HG03378 (cell line): ENCODE measurements around the gene PURA.

Experiments used
- ATAC-seq: cut with Tn5 transposase; IDR thresholded peaks from one replicate; pipeline ENCODE4 v1.9.1; 2021; ENCODE audit warnings: mild to moderate bottlenecking, moderate library complexity; ENCODE audit not compliant: unreplicated experiment

The PURA gene

DNA sequence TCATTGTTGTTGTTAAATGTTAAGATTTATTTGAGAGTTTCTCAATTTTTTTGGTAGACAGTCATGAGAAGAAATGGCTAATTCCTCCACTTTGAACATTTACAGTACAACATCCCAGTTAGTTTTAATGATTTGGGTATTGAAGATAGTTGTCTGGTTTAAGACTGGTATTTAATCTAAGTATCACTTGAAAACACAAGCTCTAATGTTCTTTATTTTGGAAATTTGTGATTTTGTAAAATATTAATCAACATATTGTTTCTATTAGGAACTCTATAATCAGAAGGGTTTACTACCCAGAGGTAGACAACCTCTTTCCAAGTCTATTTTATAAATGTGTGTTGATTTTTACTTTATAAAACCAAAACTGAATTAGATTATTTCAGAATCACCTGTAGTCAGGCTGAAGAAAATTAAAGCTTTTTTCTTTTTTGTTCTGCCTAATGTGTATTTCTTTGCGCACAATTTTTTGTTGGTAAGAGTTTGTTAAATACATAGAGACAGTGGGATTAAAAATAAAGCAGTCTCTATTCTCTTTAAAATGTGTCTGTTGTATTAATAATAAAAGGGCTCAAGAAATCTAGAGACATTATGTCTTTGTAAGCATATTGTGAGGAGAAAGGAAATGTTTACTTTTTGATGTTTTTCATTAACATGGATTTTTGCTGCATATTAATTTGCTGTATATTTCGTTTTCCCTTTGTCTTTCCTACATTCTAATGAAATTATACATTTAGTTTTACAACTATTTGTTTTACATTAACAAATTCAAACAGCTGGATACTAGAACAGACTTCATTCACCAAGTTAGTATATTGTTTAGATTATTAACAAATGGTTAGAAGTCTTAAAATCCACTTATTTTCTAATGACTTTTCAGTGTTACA is 3.9 kb upstream of the PURA start:
- ATAC-seq = no peak

DNA sequence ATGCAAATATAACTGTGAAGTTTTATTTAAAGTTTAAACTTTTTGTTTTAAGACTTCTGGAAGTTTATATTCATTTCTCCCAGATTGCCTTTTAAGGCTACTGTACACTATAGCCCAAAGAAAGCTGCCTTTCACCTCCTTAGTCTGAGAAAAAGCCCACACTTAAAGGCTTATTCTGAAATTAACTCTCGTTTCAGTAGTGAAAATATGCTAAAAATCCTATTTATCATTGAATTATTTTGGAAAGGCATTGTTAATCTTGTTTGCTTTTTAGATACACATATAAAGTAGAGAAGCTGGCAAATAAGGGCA is 3.3 kb upstream of the PURA start:
- ATAC-seq = no peak

DNA sequence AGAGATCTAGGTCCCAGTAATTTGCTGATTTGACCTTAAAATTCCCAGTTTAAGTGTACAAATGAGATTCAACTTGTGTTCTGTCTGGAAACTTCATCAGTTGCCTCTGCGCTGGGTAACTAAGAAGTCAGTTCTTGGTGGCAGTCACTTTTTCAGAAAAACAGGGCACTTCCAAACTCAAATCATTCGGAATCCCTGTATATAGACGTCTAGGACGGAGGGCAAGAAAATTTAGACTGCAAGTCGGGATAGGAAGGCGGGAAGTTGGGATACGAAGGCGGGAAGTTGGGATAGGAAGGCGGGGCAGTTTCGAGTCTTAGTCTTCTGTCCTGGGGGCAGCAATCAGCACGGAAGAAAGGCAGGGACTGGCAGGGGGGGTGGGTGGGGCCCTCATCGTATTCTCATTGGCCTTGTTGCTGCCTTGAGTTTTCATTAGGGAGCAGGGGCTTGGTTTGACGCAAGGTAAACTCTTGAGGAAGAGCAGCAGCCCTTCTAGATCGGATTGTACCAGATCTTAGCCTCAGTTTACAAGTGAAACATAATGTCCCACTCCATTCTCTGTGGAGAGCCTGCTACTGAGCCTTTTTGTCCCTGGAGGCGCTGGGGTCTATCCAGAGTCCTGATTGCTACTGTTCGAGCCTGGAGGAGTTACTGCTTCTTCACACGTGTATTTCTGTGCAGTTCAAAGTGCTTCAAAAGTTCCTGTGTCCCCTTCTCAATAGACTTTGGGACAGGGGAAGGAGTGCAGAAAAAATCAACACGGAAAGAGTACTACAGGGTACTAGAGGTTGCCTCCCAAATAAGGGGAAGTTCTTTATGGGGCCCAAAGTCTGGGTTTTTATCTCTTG is 2.7 kb upstream of the PURA start:
- ATAC-seq = no peak

DNA sequence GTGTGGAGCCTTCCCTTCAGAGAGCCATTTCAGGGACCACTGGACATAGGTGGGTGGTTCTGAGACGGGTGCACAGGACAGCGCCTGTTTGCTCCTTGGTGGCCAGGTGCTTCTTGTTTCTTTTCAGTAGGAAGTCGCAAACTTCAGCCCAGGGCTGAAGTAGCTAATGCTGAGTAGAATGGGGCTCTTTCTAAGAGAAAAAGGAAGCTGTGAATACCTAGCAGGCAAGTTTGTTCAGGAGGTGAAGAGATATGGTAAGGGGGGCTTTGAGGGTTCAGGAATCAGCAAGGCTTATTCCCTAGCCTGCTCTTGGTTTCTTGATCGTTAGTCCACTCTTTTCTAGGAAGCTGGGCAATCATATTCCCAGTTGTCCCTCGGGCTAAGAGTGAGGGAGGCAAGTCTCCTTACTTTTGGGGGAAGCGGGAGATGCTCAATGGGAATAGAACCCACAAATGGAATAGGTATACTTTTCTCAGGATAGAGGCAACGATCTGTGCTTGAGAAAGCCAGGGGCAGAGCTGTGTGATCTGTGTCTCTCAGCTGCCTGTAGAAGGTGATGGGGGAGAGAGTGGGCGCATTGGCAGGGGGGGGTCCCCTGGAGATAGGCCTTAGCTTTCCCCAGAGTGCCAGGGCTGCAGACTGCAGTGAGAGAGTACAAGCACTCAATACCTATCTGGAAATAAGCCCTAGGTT is 1.9 kb upstream of the PURA start:
- ATAC-seq = no peak

DNA sequence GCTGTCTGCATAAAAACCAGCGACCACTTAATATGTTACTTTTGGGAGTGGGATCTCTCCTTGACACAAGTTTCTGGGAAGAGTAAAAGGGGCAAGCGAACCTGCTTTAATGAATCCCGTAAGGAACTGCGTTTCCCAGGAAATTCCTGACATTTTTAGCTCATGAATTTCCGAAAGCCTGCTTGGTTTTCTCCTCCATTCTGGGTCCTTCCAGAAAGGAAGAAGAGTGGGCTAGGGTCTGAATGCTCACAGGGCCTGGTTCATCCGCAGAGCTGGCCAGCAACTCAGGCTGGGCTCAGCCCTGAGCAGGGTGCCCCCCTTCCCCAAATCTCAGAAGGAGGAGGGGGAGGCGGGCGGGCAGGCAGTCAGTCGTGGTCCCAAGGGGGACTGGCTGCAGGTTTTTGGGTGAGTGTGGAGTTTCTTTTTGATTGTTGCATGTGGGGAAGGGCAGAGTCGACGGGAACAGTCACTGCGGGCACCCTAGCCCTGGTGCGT is 1.2 kb upstream of the PURA start:
- ATAC-seq = no peak

DNA sequence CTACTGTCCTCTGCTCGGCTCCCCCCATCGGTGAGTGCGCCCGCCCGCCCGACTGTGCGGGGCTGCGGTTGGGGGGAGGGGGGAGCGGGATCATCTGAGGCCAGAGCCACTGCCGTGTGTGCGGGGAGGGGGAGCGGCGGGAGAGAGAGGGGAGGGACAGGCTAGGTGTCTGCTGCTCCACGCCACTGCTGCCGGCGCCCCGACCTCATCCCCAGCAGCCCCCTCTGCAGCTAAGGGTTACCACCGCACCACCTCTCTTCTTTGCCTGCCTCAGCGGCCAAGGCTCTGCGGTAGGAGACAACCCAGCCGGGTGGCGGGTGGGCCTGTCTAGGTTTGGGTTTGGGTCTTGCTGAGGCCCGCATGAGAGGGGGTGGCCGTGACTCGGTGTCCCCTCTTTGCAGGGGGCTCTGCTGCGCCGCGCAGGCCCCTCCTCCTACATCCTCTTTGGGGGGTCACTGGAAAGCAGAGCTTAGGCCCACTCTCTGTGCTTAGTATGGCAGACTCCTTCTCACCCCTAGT is 670 bp upstream of the PURA start:
- ATAC-seq = no peak

DNA sequence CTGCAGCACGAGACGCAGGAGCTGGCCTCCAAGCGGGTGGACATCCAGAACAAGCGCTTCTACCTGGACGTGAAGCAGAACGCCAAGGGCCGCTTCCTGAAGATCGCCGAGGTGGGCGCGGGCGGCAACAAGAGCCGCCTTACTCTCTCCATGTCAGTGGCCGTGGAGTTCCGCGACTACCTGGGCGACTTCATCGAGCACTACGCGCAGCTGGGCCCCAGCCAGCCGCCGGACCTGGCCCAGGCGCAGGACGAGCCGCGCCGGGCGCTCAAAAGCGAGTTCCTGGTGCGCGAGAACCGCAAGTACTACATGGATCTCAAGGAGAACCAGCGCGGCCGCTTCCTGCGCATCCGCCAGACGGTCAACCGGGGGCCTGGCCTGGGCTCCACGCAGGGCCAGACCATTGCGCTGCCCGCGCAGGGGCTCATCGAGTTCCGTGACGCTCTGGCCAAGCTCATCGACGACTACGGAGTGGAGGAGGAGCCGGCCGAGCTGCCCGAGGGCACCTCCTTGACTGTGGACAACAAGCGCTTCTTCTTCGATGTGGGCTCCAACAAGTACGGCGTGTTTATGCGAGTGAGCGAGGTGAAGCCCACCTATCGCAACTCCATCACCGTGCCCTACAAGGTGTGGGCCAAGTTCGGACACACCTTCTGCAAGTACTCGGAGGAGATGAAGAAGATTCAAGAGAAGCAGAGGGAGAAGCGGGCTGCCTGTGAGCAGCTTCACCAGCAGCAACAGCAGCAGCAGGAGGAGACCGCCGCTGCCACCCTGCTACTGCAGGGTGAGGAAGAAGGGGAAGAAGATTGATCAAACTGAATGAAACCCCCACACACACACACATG is 654 bp downstream of the PURA start:
- peak; percentile 35 for ATAC-seq

DNA sequence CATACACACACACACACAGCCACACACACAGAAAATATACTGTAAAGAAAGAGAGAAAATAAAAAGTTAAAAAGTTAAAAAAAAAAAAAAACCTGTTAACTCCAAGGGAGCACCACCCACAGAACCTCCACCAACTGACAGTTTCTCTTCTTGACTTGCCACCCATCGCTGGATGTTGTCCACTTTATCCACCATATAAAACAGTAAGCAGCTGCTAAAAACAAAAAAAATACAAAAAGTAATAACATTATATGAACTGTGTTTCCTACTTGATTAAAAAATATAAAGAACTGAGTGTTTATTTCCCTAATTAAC is 1.2 kb downstream of the PURA start:
- ATAC-seq = no peak

DNA sequence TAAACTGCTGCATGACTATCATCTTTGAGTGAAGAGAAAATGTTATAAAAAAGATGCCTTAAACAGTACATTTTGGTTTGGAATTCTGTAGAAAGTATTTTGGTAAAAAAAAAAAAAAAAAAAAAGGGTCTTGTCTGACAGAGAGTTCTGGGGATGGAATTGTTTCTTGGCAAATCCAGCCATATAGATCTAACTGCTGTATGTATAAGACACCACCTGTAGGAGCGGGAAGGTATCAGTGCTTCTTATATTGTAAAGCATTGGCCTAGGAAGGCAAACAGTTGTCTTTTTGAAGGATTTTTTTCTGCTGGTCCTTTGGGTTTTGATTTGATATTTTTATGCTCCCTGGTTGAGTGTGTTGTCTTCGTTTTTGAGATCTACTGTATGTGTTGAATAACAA is 2.8 kb downstream of the PURA start:
- ATAC-seq = no peak

DNA sequence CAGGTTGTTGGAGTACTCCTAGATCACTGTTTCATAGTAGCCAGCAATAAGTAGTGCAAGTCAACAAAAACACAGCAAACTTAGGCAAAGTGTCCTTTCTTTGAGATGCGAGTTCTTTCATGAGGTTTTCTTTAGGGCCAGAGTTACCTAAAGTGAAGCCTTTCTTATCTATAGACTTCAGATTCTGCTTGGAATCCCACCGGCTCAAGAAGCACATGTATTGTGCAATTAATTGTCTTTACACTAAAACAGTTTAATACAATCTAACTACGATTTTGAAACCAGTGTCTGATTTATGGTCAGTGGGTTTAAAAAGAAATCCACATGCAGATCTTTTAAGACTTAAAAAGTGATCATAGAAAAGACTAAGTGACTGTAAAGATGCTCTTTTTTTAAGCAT is 3.6 kb downstream of the PURA start:
- no peak for ATAC-seq

DNA sequence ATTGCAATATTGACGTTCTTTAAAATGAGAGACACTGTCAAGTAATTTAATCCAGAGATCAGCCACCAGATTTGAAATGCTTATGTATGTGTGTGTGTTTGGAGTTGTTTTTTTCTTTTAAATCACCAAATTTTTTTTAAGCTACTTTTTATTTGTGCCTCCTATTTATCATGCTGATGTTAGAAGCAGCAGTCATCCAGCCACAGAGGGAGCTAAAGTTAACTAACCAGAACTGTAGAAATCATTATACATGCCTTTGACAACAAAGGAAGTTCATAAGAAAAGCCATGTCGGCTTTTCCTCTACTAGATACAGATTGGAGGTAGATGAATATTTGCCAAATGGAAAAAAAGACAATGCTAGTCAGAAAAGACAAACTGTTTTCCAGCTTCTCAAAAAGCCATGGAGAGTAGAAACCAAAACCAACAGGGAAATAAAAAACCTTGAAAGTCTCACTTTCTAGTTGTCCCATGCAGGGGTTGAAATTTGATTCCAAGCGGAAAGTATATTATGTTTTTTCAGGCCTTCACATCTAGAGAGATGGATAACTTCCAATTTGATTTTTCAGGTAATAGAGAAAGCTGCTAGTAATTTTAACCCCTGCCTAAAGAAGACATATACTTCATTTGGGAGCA is 4.5 kb downstream of the PURA start:
- no peak for ATAC-seq

DNA sequence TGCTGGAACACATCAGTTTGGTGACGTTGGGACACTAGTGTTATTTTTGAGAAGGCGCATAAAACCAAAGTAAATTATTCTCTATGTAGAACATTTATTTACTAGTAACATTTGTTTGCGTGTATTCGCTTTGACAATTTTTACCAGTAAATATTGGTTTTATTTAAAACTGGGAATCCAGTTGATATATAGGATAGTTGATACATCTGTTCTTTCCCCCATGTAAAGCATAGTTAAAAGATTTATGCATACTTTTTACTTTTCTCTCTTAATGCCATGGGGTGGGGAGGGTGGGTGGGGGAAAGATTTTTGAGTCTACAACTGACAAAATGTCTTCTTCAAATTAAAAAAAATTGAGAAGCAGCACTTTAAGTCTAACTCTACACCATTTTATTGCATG is 11.7 kb downstream of the PURA start, which contains the start of gene IGIP:
Gene IGIP (plus strand): TSS at position 301 of the 400 bp plus-strand sequence. CDS start 2,540 bp downstream, outside the sequence.
- ATAC-seq = no peak

DNA sequence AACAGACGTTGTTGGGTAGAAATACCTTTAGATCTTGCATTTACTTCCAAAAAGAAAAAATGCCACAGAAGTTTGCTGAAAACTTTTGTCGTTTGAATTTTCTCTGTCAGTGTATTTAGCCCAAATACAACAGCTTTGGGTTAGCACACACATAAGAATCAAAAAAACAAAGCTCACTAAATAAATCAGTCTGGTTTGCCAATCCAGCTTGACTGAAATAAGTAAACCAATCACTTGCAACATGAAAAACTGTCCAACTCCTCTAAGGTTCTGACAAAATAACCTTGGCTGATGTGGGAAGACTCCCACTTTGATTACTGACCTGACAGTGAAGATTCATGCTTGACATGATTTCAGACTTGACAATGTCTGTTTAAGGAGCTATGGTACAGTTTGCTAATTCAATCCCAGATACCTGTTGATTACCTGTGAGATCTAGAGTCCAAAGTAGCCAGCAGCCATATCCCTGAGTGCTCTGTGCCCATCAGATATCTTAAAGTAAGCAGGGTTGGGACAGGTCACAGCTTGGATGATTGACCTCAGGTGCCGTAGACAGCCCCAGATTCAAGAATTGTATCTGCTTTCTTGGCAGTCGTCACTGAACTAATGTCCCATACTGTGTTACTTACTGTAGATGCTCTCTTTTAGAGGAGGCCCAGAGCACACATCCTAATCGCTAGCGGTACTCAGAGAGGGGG is 12.6 kb downstream of the PURA start:
- ATAC-seq = no peak

DNA sequence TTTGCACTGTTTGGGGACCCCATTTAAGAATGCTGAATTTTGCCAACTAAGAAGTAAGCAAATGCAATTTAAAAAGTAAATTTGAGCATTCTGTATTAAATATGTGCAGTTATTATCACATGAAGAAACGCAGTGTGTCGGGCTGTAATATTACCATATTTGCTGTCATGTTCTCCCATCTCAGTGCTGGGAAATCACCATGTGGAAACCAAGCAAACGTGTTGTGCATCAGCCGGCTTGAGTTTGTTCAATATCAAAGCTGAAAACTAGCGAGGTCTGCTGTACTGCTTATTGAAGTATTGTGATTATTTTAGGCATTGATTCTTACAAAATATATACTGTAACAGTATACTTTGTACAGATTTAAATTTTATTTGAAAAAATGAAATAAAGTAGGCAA is 14.5 kb downstream of the PURA start:
- ATAC-seq = no peak

DNA sequence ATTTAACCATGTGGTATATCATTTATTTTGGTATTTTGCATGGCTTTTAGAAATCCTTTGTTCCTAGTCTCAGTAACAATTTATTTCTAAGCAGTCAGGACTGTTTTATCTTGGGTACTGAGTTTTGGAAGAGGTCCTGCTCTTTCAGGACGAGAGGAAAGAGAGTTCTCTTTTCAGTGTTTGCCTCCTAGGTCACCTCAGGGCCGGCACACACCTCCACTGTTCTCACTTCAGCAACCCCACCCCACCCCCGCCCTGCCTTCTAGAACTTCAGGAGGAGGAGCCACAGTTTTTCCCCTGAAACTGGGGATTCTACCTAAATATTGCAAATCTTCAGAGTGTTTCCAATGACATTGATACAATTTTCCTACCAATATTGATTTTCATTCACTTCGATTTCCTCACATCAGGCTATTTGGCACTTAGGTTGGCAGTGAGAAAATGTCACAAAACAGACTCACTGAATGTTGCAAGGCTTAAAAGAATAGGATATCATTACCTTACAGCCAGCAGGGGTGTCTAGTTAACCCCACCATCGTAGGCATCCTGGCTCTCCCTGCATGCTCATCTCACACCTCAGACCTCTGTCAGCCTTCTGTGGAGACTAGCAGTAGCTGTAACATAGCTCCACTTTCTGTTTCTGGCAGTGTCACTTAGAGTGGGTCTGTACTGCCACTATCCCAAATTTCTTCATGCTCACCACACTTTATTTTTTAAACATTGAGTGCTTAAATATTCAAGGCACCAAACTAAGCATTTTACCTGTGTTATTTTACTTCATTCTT is 17.2 kb downstream of the PURA start:
- no peak for ATAC-seq

DNA sequence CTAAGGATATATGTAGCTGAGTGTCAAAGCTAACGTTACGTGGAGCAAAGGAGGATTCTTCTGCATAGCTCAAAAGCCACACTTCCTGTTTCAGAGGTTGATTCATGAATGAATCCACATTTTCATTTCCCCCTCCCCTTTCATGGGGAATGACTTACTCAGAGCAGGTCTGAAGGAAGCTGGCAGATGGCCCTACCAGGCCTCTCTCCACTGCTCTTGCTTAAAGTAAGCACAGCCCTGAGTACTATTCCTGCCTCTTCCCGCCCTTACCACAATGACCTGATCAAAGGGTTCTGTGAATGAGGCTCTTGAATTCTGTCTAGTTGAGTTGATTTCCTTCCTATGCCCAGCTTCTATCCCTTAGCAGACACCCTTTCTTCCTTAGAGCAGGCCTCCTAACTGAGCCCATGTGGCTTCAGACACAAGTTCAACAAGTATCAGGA is 18.1 kb downstream of the PURA start:
- no peak for ATAC-seq

DNA sequence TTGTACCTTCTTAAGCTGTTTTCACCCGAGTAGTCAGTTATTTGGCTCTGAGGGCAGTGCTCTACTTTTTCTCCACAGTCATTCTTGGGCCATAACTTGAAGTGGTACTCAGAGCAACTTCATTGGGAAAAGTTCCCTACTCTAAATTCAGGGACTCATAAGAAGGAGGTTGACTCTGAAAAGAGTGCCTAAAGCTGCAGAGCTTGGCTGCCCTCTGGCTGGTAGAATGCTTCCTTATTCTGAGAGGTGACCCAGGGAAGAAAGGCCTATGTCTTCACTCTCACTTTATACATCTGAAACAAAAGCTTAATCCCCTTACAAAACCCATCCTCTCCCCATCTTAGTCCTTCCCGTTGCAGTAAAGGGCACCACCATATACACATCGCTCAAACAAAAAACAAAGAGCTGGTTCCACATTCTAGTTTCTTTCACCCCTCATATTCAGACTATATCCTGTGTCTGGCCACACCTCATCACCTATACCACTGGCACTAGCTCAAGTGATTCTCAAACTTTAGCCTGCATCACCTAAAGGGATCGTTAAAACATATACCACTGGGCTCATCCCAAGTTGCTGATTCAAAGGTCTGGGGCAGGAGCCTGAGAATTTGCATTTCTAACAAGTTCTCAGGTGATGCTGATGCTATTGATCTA is 19.7 kb downstream of the PURA start:
- no peak for ATAC-seq
